Muscle layer of duodenum (tissue), 2 donors: ENCODE data around the gene CHN2.

ENCODE experiments used
- H3K27ac ChIP-seq: one replicate; pipeline ENCODE4 v1.7.0; 2013; ENCODE audit warnings: mild to moderate bottlenecking, low read length
- H3K27me3 ChIP-seq: one replicate; pipeline ENCODE4 v1.7.0; 2013; ENCODE audit warnings: low read depth, mild to moderate bottlenecking, control low read depth, low read length
- H3K36me3 ChIP-seq, 2 donors: one replicate each; pipeline ENCODE4 v1.7.0; 2013; ENCODE audit warnings: low read length in 2 of 2, control low read depth in 1 of 2, mild to moderate bottlenecking in 1 of 2; ENCODE audit not compliant: insufficient read depth in 2 of 2, control insufficient read depth in 1 of 2
- H3K4me1 ChIP-seq, 2 donors: one replicate each; pipeline ENCODE4 v1.7.0; 2013; ENCODE audit warnings: low read length in 2 of 2, mild to moderate bottlenecking in 2 of 2, control low read depth in 1 of 2, moderate library complexity in 1 of 2; ENCODE audit not compliant: insufficient read depth in 2 of 2, control insufficient read depth in 1 of 2
- H3K4me3 ChIP-seq, 2 donors: one replicate each; pipeline ENCODE4 v1.7.0; 2013; ENCODE audit warnings: low read length in 2 of 2, low read depth in 1 of 2, mild to moderate bottlenecking in 1 of 2
- H3K9me3 ChIP-seq, 2 donors: one replicate each; pipeline ENCODE4 v1.7.0; 2013; ENCODE audit warnings: low read length in 2 of 2, control low read depth in 1 of 2, mild to moderate bottlenecking in 1 of 2; ENCODE audit not compliant: control insufficient read depth in 1 of 2
- donor health status: healthy.

CHN2 gene

GRCh38 chr7:29277436-29278215 is 83.1 kb downstream of the CHN2 start:
- Histone ChIP-seq H3K27ac (no peak overlapping the region), H3K9me3 (no peaks in the 10 kb centered on the region), H3K4me3 (no peak overlapping the region), H3K36me3 (no peaks in the 10 kb centered on the region), H3K4me1 (no peaks in the 10 kb centered on the region), H3K27me3 (no peaks in the 10 kb centered on the region)

- Histone ChIP-seq H3K4me3 (no peak overlapping the region), H3K27ac (no peak overlapping the region), H3K4me1 (no peaks in the 10 kb centered on the region), H3K27me3 (no peaks in the 10 kb centered on the region), H3K9me3 (no peaks in the 10 kb centered on the region), H3K36me3 (no peaks in the 10 kb centered on the region)
These were observed 83.9 kb downstream of the CHN2 start for GRCh38 chr7:29278337-29279069.

- no peaks in the 10 kb centered on the region for H3K9me3 ChIP-seq
- no peaks in the 10 kb centered on the region for H3K27me3 ChIP-seq
- no peak overlapping the region for H3K27ac ChIP-seq
- no peaks in the 10 kb centered on the region for H3K4me1 ChIP-seq
- H3K4me3 ChIP-seq, result no peak overlapping the region
- no peaks in the 10 kb centered on the region for H3K36me3 ChIP-seq
These were observed 87.4 kb downstream of the CHN2 start for GRCh38 chr7:29281782-29282541.

DNA sequence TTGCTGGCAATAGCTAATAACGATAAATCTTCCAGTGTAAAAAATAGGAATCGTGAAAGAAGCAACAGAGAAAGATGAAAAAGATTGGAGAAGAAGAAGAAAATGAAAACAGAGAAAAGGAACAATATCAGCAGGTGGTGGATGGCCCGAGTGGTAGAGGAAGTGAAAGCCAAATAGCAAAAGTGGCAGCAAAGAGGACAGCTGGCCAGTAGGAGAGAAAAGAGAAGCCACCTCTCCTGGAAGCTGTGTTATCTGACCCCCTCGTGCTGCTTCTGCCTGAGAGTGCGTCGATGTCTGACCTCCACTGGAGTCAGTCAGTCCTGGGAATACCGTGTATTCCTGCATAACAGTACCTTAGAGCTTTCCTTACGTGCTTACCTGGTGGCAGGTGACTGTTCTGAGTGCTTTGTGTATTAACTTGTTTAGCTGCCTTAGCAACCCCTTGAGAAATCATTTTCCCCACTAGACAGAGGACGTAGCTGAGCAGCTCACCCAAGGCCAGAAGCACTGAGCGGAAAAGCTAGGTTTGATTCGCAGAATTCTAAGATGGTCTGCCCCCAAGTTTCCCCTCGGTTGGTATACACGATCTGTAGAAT is 88.3 kb downstream of the CHN2 start:
- Histone ChIP-seq H3K4me1 (no peaks in the 10 kb centered on the region), H3K27ac (no peak overlapping the region), H3K4me3 (no peak overlapping the region), H3K27me3 (no peaks in the 10 kb centered on the region), H3K9me3 (no peaks in the 10 kb centered on the region), H3K36me3 (no peaks in the 10 kb centered on the region)

DNA sequence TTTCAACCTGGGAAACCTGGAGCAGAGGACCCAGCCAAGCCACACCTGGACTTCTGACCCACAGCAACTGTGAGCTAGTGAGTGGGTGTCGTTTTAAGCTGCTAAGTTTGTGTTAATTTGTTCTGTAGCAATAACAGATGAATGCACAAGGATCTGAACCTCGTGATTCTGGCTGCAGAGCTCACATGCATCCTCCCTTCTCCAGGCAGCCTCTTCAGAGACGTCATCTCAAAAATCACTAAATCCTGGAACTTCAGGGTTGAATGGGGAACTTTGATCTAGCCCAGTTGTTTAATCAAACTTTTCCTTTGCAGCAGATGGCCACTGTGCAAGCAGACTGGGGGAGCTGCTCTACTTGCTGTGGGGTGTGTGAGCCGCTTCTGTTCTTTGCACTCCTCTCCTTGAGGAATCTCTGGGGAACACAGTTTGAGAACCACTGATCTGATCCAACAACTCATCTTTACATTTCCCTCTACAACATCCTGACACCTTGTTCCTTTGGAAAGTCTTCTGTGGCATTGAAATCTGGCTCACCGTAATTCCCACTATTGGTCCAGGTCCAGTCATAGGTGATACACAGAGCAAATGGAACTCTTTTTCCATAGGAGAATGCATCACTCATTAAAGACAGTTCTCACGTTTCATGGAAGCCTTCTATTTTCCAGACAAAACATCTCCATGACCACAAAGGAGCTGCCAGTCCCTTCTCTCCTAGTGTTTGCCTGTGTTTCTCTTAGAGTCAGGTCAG is 90.3 kb downstream of the CHN2 start:
- no peak overlapping the region for H3K4me3 ChIP-seq
- no peaks in the 10 kb centered on the region for H3K9me3 ChIP-seq
- no peaks in the 10 kb centered on the region for H3K27me3 ChIP-seq
- no peaks in the 10 kb centered on the region for H3K36me3 ChIP-seq
- no peak overlapping the region for H3K27ac ChIP-seq
- H3K4me1 ChIP-seq, result no peaks in the 10 kb centered on the region

DNA sequence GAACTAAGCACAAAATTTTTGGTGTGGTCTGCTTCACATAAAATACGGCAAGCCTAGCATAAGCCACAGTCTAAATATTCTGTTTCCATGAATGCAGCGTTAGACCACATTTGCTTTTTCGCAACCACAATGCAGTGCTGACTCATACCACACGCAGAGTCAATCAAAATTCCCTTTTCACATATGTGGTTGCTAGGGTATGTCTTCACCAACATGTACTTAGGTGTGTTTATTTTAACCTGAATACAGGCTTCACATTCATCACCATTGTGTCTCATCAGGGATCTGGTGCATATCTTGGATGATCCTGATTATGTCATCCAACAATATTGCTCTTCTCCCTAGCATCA is 90.8 kb downstream of the CHN2 start:
- Histone ChIP-seq H3K36me3 (no peaks in the 10 kb centered on the region), H3K27me3 (no peaks in the 10 kb centered on the region), H3K27ac (no peak overlapping the region)

GRCh38 chr7:29285861-29286260 is 91.3 kb downstream of the CHN2 start:
- no peaks in the 10 kb centered on the region for H3K4me1 ChIP-seq
- no peak overlapping the region for H3K27ac ChIP-seq
- no peaks in the 10 kb centered on the region for H3K9me3 ChIP-seq

More for the DNA sequence above, 90.8 kb downstream of the CHN2 start:
- Histone ChIP-seq H3K9me3 (no peaks in the 10 kb centered on the region), H3K4me3 (no peak overlapping the region), H3K4me1 (no peaks in the 10 kb centered on the region)

DNA sequence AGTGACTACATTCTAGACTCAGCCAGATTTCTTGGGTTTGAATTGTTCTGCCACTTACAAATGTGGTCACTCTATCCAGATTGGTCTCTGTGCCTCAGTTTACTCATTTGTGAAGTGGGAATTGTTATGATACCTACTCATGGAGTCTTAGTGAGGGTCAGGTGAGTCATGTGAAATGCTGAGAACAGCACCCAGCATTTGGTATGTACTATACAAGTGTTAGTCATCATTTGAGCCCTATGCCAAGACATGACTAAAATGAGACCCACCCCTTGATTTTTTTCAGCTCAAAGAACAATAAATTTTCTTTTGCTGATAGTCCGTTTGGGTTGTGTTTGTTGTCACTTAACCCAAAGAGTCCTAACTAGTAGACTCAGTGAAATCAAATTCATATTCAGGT is 92.8 kb downstream of the CHN2 start:
- Histone ChIP-seq H3K4me3 (no peak overlapping the region), H3K4me1 (no peaks in the 10 kb centered on the region), H3K9me3 (no peaks in the 10 kb centered on the region), H3K27ac (no peak overlapping the region), H3K27me3 (no peaks in the 10 kb centered on the region), H3K36me3 (no peaks in the 10 kb centered on the region)

More at GRCh38 chr7:29285861-29286260, 91.3 kb downstream of the CHN2 start:
- H3K27me3 ChIP-seq, result no peaks in the 10 kb centered on the region
- H3K4me3 ChIP-seq, result no peak overlapping the region
- no peaks in the 10 kb centered on the region for H3K36me3 ChIP-seq

- Histone ChIP-seq H3K27me3 (no peaks in the 10 kb centered on the region), H3K9me3 (no peaks in the 10 kb centered on the region), H3K4me1 (no peaks in the 10 kb centered on the region), H3K4me3 (no peak overlapping the region), H3K27ac (no peak overlapping the region), H3K36me3 (no peaks in the 10 kb centered on the region)
These were observed 93.9 kb downstream of the CHN2 start for GRCh38 chr7:29288181-29289091.
